Osteoblast (primary cell): Measurements from ENCODE around the gene ZFX. TPM values are rescaled to one million over a fixed set of nuclear protein-coding genes. Genes with fewer than 3 reads are reported as not detected.

Source experiments
- DNase-seq: peaks from one replicate; pipeline ENCODE4 v3.0.0; 2011; ENCODE audit warnings: low spot score, mixed read lengths; ENCODE audit not compliant: insufficient read length; ENCODE audit errors: missing footprints
- H2AFZ ChIP-seq: 2 replicates; pipeline ENCODE4 v1.6.0; 2011; ENCODE audit warnings: mild to moderate bottlenecking, low read length
- H3K27ac ChIP-seq: 2 replicates; pipeline ENCODE4 v1.5.1; 2011; ENCODE audit warnings: mild to moderate bottlenecking, low read depth, low read length, moderate library complexity
- H3K27me3 ChIP-seq: 2 replicates; pipeline ENCODE4 v1.6.0; 2012; ENCODE audit warnings: mild to moderate bottlenecking, control low read depth, inconsistent platforms, low read length, moderate library complexity; ENCODE audit not compliant: insufficient read depth
- H3K36me3 ChIP-seq: 2 replicates; pipeline ENCODE4 v1.5.1; 2011; ENCODE audit warnings: mild to moderate bottlenecking, low read length, control low read depth, moderate library complexity; ENCODE audit not compliant: insufficient read depth
- H3K4me1 ChIP-seq: 2 replicates; pipeline ENCODE4 v1.5.1; 2011; ENCODE audit warnings: mild to moderate bottlenecking, low read length, control low read depth, moderate library complexity; ENCODE audit not compliant: insufficient read depth
- H3K4me2 ChIP-seq: 2 replicates; pipeline ENCODE4 v1.6.0; 2011; ENCODE audit warnings: mild to moderate bottlenecking, low read length; ENCODE audit not compliant: insufficient read depth
- H3K4me3 ChIP-seq: fragments of 200-600 bp; sonication (generic); 3 replicates; pipeline ENCODE4 v1.5.1; 2012; ENCODE audit warnings: mild to moderate bottlenecking, low read length, inconsistent platforms; ENCODE audit not compliant: insufficient read depth
- H3K79me2 ChIP-seq: 2 replicates; pipeline ENCODE4 v1.6.0; 2012; ENCODE audit warnings: mild to moderate bottlenecking, low read length, control low read depth, inconsistent platforms; ENCODE audit not compliant: insufficient read depth
- H3K9me3 ChIP-seq: 2 replicates; pipeline ENCODE4 v1.5.1; 2011; ENCODE audit warnings: low read depth, low read length, control low read depth
- H4K20me1 ChIP-seq: 2 replicates; pipeline ENCODE4 v1.6.0; 2012; ENCODE audit warnings: mild to moderate bottlenecking, low read length, control low read depth; ENCODE audit not compliant: insufficient read depth
- CTCF ChIP-seq: IDR thresholded peaks from 2 replicates; pipeline ENCODE4 v1.5.1; 2011; ENCODE audit warnings: mild to moderate bottlenecking, low read depth, low read length, moderate library complexity; ENCODE audit errors: extremely low read depth
- total RNA-seq: library from RNA; depleted of rRNA; stranded (reverse); fragments of >200 nt; gene quantifications from 2 replicates; pipeline ENCODE4 v1.2.3, GENCODE V29; 2012

The ZFX gene
- total RNA-seq, 1 donor = 50.7 TPM

- Histone ChIP-seq H3K4me1 (no peaks in the 10 kb centered on the region), H3K4me2 (no peak overlapping the region), H4K20me1 (peaks cover 15% of the 10 kb centered on the region), H3K36me3 (peaks cover 30% of the 10 kb centered on the region), H3K4me3 (no peak overlapping the region), H3K27ac (no peak overlapping the region), H3K79me2 (peaks cover 2% of the 10 kb centered on the region), H3K27me3 (no peaks in the 10 kb centered on the region), H2AFZ (no peak overlapping the region), H3K9me3 (no peaks in the 10 kb centered on the region)
- no peak for DNase-seq
- TF ChIP-seq CTCF = no peak
These were observed 67.3 kb downstream of the ZFX start for GRCh38 chrX:24216827-24217226.

DNA sequence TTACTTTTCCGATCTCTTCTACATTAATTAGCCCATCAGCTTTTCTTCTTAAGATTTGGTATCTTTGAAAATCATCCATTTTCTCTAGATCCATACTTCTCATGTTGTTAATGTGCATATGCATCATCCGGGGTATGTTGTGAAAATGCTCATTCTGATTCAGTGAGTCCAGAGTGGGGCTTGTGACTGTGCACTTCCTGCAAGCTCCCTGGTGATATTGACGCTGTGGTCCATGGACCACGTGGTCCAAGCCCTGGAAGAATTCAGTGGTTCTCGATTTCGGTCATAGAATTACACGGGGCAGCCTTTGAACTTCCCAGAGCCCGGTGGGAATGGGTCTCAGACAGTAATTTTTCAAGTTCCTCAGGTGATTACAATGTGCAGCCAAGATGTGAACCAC lies 69.8 kb downstream of the ZFX start:
- Histone ChIP-seq H3K9me3 (no peaks in the 10 kb centered on the region), H4K20me1 (peaks cover 9% of the 10 kb centered on the region), H3K4me1 (no peaks in the 10 kb centered on the region), H3K4me3 (no peak overlapping the region), H3K27me3 (no peaks in the 10 kb centered on the region), H2AFZ (no peak overlapping the region), H3K4me2 (no peak overlapping the region), H3K36me3 (peaks cover 20% of the 10 kb centered on the region), H3K27ac (no peak overlapping the region), H3K79me2 (no peaks in the 10 kb centered on the region)
- TF ChIP-seq CTCF = no peak
- no peak for DNase-seq

DNA sequence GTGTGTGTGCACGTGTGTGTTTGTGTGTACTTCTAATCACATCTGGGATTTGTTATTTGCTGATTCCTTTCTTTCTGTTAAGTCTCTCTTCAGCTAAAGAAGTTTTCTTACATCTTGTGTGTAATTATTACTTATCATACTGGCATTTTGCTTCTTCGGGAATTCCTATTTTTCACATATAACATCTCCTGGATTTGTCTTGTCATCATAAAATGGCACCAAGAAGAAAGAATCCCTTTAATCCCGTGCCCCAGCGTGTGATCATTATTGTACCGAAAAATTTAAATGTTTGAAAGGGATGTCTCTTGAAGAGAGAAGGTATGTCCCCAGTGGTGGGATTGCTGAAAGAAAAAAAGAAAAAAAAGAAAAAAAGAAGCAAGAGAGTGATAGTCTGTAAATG lies 72.3 kb downstream of the ZFX start:
- H3K9me3 ChIP-seq = no peaks in the 10 kb centered on the region
- no peak overlapping the region for H3K4me3 ChIP-seq
- no peak overlapping the region for H3K4me2 ChIP-seq
- H3K27me3 ChIP-seq = no peaks in the 10 kb centered on the region
- H2AFZ ChIP-seq = no peak overlapping the region
- DNase-seq = no peak
- H3K36me3 ChIP-seq = no peaks in the 10 kb centered on the region
- no peaks in the 10 kb centered on the region for H3K79me2 ChIP-seq
- no peak for TF ChIP-seq CTCF
- H3K27ac ChIP-seq = no peak overlapping the region
- H3K4me1 ChIP-seq = no peaks in the 10 kb centered on the region
- peaks cover under 1% of the 10 kb centered on the region for H4K20me1 ChIP-seq

- no peak for DNase-seq
- no peak overlapping the region for H2AFZ ChIP-seq
- no peaks in the 10 kb centered on the region for H3K27me3 ChIP-seq
- no peaks in the 10 kb centered on the region for H3K79me2 ChIP-seq
- no peak for TF ChIP-seq CTCF
- H3K36me3 ChIP-seq = no peaks in the 10 kb centered on the region
- no peak overlapping the region for H3K4me3 ChIP-seq
- H3K4me1 ChIP-seq = peaks cover 5% of the 10 kb centered on the region
- H3K27ac ChIP-seq = no peak overlapping the region
- H3K4me2 ChIP-seq = no peak overlapping the region
- H4K20me1 ChIP-seq = no peaks in the 10 kb centered on the region
- H3K9me3 ChIP-seq = no peaks in the 10 kb centered on the region
These were observed 75.7 kb downstream of the ZFX start for GRCh38 chrX:24225265-24225664.
